ENCODE measurements around the gene KIAA0586. TPM values are rescaled to one million over a fixed set of nuclear protein-coding genes. Genes with fewer than 3 reads are reported as not detected.

Gene KIAA0586
- polyA plus RNA-seq, 2 donors = 3.9 to 6.1 TPM

DNA sequence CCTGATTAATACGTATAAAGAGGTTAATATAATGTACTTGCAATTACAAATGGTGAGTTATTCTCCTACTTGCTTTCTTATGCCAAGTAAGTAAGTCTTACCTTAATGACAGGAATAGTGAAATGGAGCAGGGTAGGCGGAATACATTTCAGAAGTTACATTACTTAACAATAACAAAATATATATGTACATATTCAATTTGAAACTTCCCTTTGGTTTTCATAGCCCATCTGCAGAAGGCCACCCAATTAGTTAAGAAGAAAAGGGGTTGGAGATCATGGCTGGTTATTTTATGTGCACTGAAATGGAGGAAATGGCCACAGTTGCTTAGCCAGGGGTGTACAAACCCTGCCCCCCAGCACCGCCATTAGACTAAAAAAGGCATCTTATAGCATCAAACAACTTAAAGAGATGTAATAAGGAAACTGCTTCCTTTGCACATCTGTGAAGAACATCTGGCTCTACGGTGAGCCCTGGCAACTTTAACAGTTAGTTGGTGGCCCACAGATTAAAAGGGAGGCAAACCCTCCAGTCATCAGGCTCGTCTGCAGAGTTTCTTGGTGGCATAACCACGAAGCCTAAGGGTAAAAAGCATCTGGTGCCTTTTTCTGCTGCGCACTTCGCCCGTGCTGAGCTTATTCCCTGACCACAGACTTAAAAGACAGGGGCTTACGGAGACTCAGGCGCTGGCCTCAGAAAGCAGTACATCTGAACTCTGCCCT is 171.4 kb downstream of the KIAA0586 start:
- Histone ChIP-seq H3K9me3 (ENCODE audit: control insufficient read depth in 2 of 2, insufficient read depth in 1 of 2, low read depth in 1 of 2, low read length in 1 of 2) (no peaks in the 10 kb centered on the region), H3K36me3 (ENCODE audit: control insufficient read depth in 2 of 2, insufficient read depth in 2 of 2, low read length in 1 of 2) (no peaks in the 10 kb centered on the region), H3K27me3 (ENCODE audit: control insufficient read depth in 1 of 2, insufficient read depth in 2 of 2, low read length in 2 of 2) (no peaks in the 10 kb centered on the region), H3K27ac (ENCODE audit: low read depth in 2 of 2, low read length in 1 of 2) (no peak overlapping the region), H3K4me1 (ENCODE audit: control insufficient read depth in 2 of 2, insufficient read depth in 2 of 2, low read length in 1 of 2) (no peaks in the 10 kb centered on the region), H3K4me3 (ENCODE audit: low read depth in 1 of 2, low read length in 2 of 2) (no peak overlapping the region)
- WGBS, 2 donors = 75 to 79% methylated on average over 11 of the region's 11 CpGs

GRCh38 chr14:58599707-58600106 is 172.2 kb downstream of the KIAA0586 start:
- Histone ChIP-seq H3K27ac (ENCODE audit: low read depth in 2 of 2, low read length in 1 of 2) (no peak overlapping the region), H3K4me3 (ENCODE audit: low read depth in 1 of 2, low read length in 2 of 2) (no peak overlapping the region), H3K36me3 (ENCODE audit: control insufficient read depth in 2 of 2, insufficient read depth in 2 of 2, low read length in 1 of 2) (no peaks in the 10 kb centered on the region), H3K4me1 (ENCODE audit: control insufficient read depth in 2 of 2, insufficient read depth in 2 of 2, low read length in 1 of 2) (no peaks in the 10 kb centered on the region), H3K27me3 (ENCODE audit: control insufficient read depth in 1 of 2, insufficient read depth in 2 of 2, low read length in 2 of 2) (no peaks in the 10 kb centered on the region), H3K9me3 (ENCODE audit: control insufficient read depth in 2 of 2, insufficient read depth in 1 of 2, low read depth in 1 of 2, low read length in 1 of 2) (no peaks in the 10 kb centered on the region)
- WGBS, 2 donors = 91% methylated on average over 2 of the region's 2 CpGs

Other genes starting within 250 kb of the KIAA0586 start
- gene ACTR10, start 227.6 kb upstream of the KIAA0586 start, polyA plus RNA-seq = 10 to 100 TPM; 42.8 to 57.4 TPM
- gene PSMA3, start 182.9 kb upstream of the KIAA0586 start, polyA plus RNA-seq = 100 to 1,000 TPM; 132 to 143 TPM
- 1 to 10 TPM; 4.2 to 7.1 TPM for gene ARID4A, start 129.2 kb upstream of the KIAA0586 start, polyA plus RNA-seq
- not detected for gene TOMM20L, start 31.8 kb upstream of the KIAA0586 start, polyA plus RNA-seq
- 10 to 100 TPM; 27.1 to 28.1 TPM for gene TIMM9, start 188 bp upstream of the KIAA0586 start, polyA plus RNA-seq
- gene DACT1, start 210.2 kb downstream of the KIAA0586 start, polyA plus RNA-seq = under 1 TPM; 0.14 to 0.65 TPM